ENCODE results near the gene PRDM16. TPM values are rescaled to one million over a fixed set of nuclear protein-coding genes. Genes with fewer than 3 reads are reported as not detected.

PRDM16 gene
- total and polyA plus RNA-seq, 4 donors, result 0.05 to 0.67 (median 0.19) TPM

DNA sequence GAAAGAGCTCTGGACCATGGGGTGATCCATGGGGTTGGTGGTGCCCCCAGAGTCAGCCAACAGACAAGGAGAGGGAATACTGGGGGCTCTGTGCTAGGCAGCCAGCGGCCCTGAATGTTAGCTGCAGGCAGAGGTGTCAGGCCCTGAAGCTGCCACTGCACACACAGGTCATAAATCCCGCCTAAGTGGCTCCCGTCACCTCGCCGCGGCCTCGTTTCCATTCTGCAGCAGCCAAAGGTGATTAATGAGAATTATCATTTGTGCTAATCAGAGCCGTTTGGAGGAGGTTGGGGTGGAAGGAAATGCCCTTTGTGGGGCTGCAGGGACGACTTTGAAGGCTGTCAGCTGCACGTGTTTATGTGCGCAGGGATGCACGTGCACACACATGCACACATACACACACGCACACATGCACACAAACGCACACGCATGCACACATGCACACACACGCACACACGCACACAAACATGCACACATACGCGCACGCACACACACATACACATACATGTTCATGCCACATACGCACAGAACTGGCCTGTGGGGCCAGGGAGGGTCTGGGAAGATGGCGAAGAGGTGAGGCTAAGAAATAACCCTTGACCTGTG, 296.6 kb downstream of the PRDM16 start:
- no peak overlapping the region for H3K4me3 ChIP-seq (ENCODE audit: low read depth in 1 of 3, low read length in 3 of 3)
- H3K27me3 ChIP-seq (ENCODE audit: control insufficient read depth in 4 of 4, insufficient read depth in 4 of 4, low read length in 3 of 4), result peaks cover 0 to 3% (median 0%) of the 10 kb centered on the region in 4 donors
- no peak overlapping the region for H3K27ac ChIP-seq (ENCODE audit: low read depth in 1 of 2, low read length in 2 of 2)
- WGBS, result 75% methylated on average over 22 of the region's 22 CpGs
- TF ChIP-seq EGR1 (IDR thresholded peaks at IDR 0.05; ENCODE audit: low read depth in 2 of 2), result no peak
- TF ChIP-seq, protein P1, sequence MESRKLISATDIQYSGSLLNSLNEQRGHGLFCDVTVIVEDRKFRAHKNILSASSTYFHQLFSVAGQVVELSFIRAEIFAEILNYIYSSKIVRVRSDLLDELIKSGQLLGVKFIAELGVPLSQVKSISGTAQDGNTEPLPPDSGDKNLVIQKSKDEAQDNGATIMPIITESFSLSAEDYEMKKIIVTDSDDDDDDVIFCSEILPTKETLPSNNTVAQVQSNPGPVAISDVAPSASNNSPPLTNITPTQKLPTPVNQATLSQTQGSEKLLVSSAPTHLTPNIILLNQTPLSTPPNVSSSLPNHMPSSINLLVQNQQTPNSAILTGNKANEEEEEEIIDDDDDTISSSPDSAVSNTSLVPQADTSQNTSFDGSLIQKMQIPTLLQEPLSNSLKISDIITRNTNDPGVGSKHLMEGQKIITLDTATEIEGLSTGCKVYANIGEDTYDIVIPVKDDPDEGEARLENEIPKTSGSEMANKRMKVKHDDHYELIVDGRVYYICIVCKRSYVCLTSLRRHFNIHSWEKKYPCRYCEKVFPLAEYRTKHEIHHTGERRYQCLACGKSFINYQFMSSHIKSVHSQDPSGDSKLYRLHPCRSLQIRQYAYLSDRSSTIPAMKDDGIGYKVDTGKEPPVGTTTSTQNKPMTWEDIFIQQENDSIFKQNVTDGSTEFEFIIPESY (IDR thresholded peaks at IDR 0.05), result no peak
- TF ChIP-seq YY1 (IDR thresholded peaks at IDR 0.05), result no peak
- no peak for TF ChIP-seq NR2F2 (IDR thresholded peaks at IDR 0.05)
- no peak for TF ChIP-seq HNF4A (conservative IDR thresholded peaks at IDR 0.05)
- TF ChIP-seq HNF4G (IDR thresholded peaks at IDR 0.05), result no peak
- no peaks in the 10 kb centered on the region for H3K4me1 ChIP-seq (ENCODE audit: control insufficient read depth in 4 of 4, insufficient read depth in 4 of 4, low read length in 3 of 4)
- no peak overlapping the region for H3K9ac ChIP-seq (ENCODE audit: low read depth in 1 of 2, low read length in 2 of 2)
- no peak for DNase-seq (ENCODE audit: low spot score)
- H3K9me3 ChIP-seq (ENCODE audit: control insufficient read depth in 4 of 4, low read length in 3 of 4), result no peaks in the 10 kb centered on the region
- H3K36me3 ChIP-seq (ENCODE audit: control insufficient read depth in 4 of 4, insufficient read depth in 3 of 4, low read depth in 1 of 4, low read length in 3 of 4), result no peaks in the 10 kb centered on the region

DNA sequence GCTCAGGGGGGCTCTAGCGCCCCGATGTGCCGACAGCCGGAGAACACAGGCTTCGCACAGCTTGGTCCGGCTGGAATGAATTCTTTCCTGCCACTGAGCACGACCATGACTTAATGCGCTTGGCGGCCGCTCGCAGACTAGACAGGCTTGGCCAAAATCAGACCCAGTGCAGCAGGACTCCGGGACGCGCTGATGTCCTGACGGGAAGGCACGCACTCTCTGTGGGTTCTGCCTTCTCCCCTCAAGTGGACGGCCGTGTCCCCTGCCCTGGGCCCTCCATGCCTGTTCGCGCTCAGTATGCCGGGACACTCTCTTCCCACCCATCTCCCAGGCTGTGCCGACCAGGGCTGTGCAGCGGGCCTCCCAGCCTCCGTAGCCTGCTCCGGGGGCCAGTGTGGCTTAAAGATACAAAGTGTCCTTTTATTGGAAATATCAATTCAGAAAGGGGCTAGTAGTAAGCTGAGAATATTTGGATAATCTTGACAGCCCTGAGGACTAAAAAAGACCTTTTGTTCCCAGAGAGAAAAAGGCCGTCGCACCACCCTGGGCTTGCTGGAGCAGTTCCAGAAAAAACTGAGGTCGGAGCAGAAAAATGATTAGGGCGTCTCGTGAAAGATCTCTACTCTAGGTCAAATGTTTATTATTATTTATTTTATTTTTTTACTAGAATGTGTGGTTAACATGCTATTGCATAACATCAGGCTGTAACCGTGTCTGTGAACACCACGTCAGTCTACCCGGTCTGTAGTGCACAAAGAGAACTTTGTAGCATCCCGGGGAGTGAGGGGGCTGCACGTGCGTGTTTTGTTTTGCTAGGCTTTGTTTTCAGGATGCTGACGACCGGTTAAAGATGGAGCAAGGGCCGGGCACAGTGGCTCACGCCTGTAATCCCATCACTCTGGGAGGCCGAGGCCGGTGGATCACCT, 297.4 kb downstream of the PRDM16 start:
- H3K4me3 ChIP-seq (ENCODE audit: low read depth in 1 of 3, low read length in 3 of 3), result no peak overlapping the region
- H3K36me3 ChIP-seq (ENCODE audit: control insufficient read depth in 4 of 4, insufficient read depth in 3 of 4, low read depth in 1 of 4, low read length in 3 of 4), result no peaks in the 10 kb centered on the region
- TF ChIP-seq FOXA2 (IDR thresholded peaks at IDR 0.05) (no peak), HNF4A (conservative IDR thresholded peaks at IDR 0.05) (no peak), RAD21 (IDR thresholded peaks at IDR 0.05) (no peak), YY1 (IDR thresholded peaks at IDR 0.05) (no peak), NR2F2 (IDR thresholded peaks at IDR 0.05) (no peak), EGR1 (IDR thresholded peaks at IDR 0.05; ENCODE audit: low read depth in 2 of 2) (no peak)
- TF ChIP-seq, protein P2, sequence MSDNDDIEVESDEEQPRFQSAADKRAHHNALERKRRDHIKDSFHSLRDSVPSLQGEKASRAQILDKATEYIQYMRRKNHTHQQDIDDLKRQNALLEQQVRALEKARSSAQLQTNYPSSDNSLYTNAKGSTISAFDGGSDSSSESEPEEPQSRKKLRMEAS (IDR thresholded peaks at IDR 0.05), result no peak
- TF ChIP-seq, protein P1 (IDR thresholded peaks at IDR 0.05), result no peak
- TF ChIP-seq, protein P3, sequence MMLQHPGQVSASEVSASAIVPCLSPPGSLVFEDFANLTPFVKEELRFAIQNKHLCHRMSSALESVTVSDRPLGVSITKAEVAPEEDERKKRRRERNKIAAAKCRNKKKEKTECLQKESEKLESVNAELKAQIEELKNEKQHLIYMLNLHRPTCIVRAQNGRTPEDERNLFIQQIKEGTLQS (IDR thresholded peaks at IDR 0.05), result no peak
- DNase-seq (ENCODE audit: low spot score), result no peak
- H3K27me3 ChIP-seq (ENCODE audit: control insufficient read depth in 4 of 4, insufficient read depth in 4 of 4, low read length in 3 of 4), result peaks cover 0 to 3% (median 0%) of the 10 kb centered on the region in 4 donors
- no peaks in the 10 kb centered on the region for H3K4me1 ChIP-seq (ENCODE audit: control insufficient read depth in 4 of 4, insufficient read depth in 4 of 4, low read length in 3 of 4)
- H3K27ac ChIP-seq (ENCODE audit: low read depth in 1 of 2, low read length in 2 of 2), result no peak overlapping the region
- no peaks in the 10 kb centered on the region for H3K9me3 ChIP-seq (ENCODE audit: control insufficient read depth in 4 of 4, low read length in 3 of 4)
- WGBS, result 82% methylated on average over 42 of the region's 42 CpGs
- no peak overlapping the region for H3K9ac ChIP-seq (ENCODE audit: low read depth in 1 of 2, low read length in 2 of 2)

DNA sequence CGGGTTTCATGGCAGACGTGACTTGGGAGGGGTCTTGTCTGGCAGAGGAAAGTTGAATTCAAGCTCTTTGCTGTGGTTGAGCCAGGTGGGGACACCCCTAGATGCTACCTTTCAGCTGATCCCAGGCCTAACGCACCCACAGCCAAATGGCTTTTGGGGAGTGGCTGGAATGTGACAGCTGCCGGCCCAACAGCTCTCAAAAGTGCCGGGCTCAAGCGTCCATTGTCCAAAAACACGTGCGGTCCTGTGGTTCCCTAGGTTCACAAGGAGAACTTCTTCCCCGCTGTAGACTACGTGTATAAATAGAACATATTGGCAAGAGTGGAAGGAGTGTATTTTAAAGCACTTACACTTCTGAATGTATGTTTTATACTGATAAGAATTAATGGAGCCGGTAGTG, 298.4 kb downstream of the PRDM16 start:
- no peaks in the 10 kb centered on the region for H3K4me1 ChIP-seq (ENCODE audit: control insufficient read depth in 4 of 4, insufficient read depth in 4 of 4, low read length in 3 of 4)
- peaks cover 0 to 6% (median 0%) of the 10 kb centered on the region in 4 donors for H3K27me3 ChIP-seq (ENCODE audit: control insufficient read depth in 4 of 4, insufficient read depth in 4 of 4, low read length in 3 of 4)
- no peaks in the 10 kb centered on the region for H3K36me3 ChIP-seq (ENCODE audit: control insufficient read depth in 4 of 4, insufficient read depth in 3 of 4, low read depth in 1 of 4, low read length in 3 of 4)
- H3K4me3 ChIP-seq (ENCODE audit: low read depth in 1 of 3, low read length in 3 of 3), result no peak overlapping the region
- WGBS, result 81% methylated on average over 11 of the region's 11 CpGs
- no peak overlapping the region for H3K9ac ChIP-seq (ENCODE audit: low read depth in 1 of 2, low read length in 2 of 2)
- H3K9me3 ChIP-seq (ENCODE audit: control insufficient read depth in 4 of 4, low read length in 3 of 4), result no peaks in the 10 kb centered on the region
- TF ChIP-seq, protein P4, sequence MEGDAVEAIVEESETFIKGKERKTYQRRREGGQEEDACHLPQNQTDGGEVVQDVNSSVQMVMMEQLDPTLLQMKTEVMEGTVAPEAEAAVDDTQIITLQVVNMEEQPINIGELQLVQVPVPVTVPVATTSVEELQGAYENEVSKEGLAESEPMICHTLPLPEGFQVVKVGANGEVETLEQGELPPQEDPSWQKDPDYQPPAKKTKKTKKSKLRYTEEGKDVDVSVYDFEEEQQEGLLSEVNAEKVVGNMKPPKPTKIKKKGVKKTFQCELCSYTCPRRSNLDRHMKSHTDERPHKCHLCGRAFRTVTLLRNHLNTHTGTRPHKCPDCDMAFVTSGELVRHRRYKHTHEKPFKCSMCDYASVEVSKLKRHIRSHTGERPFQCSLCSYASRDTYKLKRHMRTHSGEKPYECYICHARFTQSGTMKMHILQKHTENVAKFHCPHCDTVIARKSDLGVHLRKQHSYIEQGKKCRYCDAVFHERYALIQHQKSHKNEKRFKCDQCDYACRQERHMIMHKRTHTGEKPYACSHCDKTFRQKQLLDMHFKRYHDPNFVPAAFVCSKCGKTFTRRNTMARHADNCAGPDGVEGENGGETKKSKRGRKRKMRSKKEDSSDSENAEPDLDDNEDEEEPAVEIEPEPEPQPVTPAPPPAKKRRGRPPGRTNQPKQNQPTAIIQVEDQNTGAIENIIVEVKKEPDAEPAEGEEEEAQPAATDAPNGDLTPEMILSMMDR (IDR thresholded peaks at IDR 0.05; ENCODE audit: low read depth, low read length, missing input control), result no peak
- TF ChIP-seq YY1 (IDR thresholded peaks at IDR 0.05) (no peak), NR2F2 (IDR thresholded peaks at IDR 0.05) (no peak), GABPA (IDR thresholded peaks at IDR 0.05 in 1 of 2, conservative IDR thresholded peaks at IDR 0.05 in 1 of 2) (no peak), TAF1 (conservative IDR thresholded peaks at IDR 0.05) (no peak), EGR1 (IDR thresholded peaks at IDR 0.05; ENCODE audit: low read depth in 2 of 2) (no peak), HNF4A (conservative IDR thresholded peaks at IDR 0.05) (no peak), SP1 (IDR thresholded peaks at IDR 0.05) (no peak)
- TF ChIP-seq, protein P3 (IDR thresholded peaks at IDR 0.05), result no peak
- H3K27ac ChIP-seq (ENCODE audit: low read depth in 1 of 2, low read length in 2 of 2), result no peak overlapping the region
- DNase-seq (ENCODE audit: low spot score), result no peak
